ENCODE data around the gene ZNF605.
"Not testable (repeated sequence)": the region's sequence is repeated elsewhere in the genome, so short reads cannot be mapped to it uniquely, and the experiment has no call there.

The ZNF605 gene

GRCh38 chr12:132948146-132949066 lies 7.7 kb downstream of the ZNF605 start:
- DNase-seq (ENCODE audit: low read depth), result no peak

GRCh38 chr12:132946246-132946820 lies 9.8 kb downstream of the ZNF605 start:
- DNase-seq (ENCODE audit: low read depth), result no peak

- DNase-seq (ENCODE audit: low read depth), result no peak
Measured at GRCh38 chr12:132945806-132946205, 10.3 kb downstream of the ZNF605 start.

- DNase-seq (ENCODE audit: low read depth), result no peak
Measured at GRCh38 chr12:132942611-132943010, 13.5 kb downstream of the ZNF605 start.

- DNase-seq (ENCODE audit: low read depth), result no peak
Measured at GRCh38 chr12:132941336-132941954, 14.7 kb downstream of the ZNF605 start.

- DNase-seq (ENCODE audit: low read depth), result no peak
Measured at GRCh38 chr12:132940071-132940719, 15.9 kb downstream of the ZNF605 start.

GRCh38 chr12:132938807-132939206 lies 17.3 kb downstream of the ZNF605 start:
- DNase-seq (ENCODE audit: low read depth), result not testable (repeated sequence)

GRCh38 chr12:132937476-132937875 lies 18.6 kb downstream of the ZNF605 start:
- no peak for DNase-seq (ENCODE audit: low read depth)

GRCh38 chr12:132936921-132937320 lies 19.2 kb downstream of the ZNF605 start:
- DNase-seq (ENCODE audit: low read depth), result not testable (repeated sequence)

GRCh38 chr12:132936163-132936562 lies 19.9 kb downstream of the ZNF605 start:
- no peak for DNase-seq (ENCODE audit: low read depth)

- DNase-seq (ENCODE audit: low read depth), result no peak
Measured at GRCh38 chr12:132926415-132926833, 29.7 kb downstream of the ZNF605 start.

- no peak for DNase-seq (ENCODE audit: low read depth)
Measured at GRCh38 chr12:132925597-132926414, 30.3 kb downstream of the ZNF605 start.

- DNase-seq (ENCODE audit: low read depth), result no peak
Measured at GRCh38 chr12:132924356-132924755, 31.8 kb downstream of the ZNF605 start.

GRCh38 chr12:132923356-132923909 lies 32.7 kb downstream of the ZNF605 start:
- DNase-seq (ENCODE audit: low read depth), result no peak

- DNase-seq (ENCODE audit: low read depth), result no peak
Measured at GRCh38 chr12:132922676-132923075, 33.4 kb downstream of the ZNF605 start.

- DNase-seq (ENCODE audit: low read depth), result no peak
Measured at GRCh38 chr12:132921685-132922084, 34.4 kb downstream of the ZNF605 start.

- DNase-seq (ENCODE audit: low read depth), result no peak
Measured at GRCh38 chr12:132918680-132919079, 37.4 kb downstream of the ZNF605 start.

GRCh38 chr12:132909030-132909368 lies 47.1 kb downstream of the ZNF605 start:
- no peak for DNase-seq (ENCODE audit: low read depth)

- peak; percentile 91 for DNase-seq (ENCODE audit: low read depth)
Measured at GRCh38 chr12:132908145-132909029, 47.7 kb downstream of the ZNF605 start.

- DNase-seq (ENCODE audit: low read depth), result not testable (repeated sequence)
Measured at GRCh38 chr12:132907789-132908144, 48.3 kb downstream of the ZNF605 start.
